ENCODE data around the gene KLHDC4. TPM values are rescaled to one million over a fixed set of nuclear protein-coding genes. Genes with fewer than 3 reads are reported as not detected.

Gene KLHDC4
- total and polyA plus RNA-seq, 8 donors = 15.5 to 82.1 (median 26.0) TPM

- TF ChIP-seq CTCF (IDR thresholded peaks at IDR 0.05) = no peak
- intact Hi-C loops (cut with DNase I) = no loop called here
- Histone ChIP-seq H3K27ac (no peak overlapping the region), H3K9me3 (no peaks in the 10 kb centered on the region), H3K4me1 (no peaks in the 10 kb centered on the region), H3K4me3 (no peak overlapping the region), H3K36me3 (no peaks in the 10 kb centered on the region), H3K27me3 (no peaks in the 10 kb centered on the region)
- DNase-seq (no peak), ATAC-seq (no peak), FAIRE-seq (no peak)
- 24 to 31% methylated on average over 14 of the region's 14 CpGs for WGBS, 2 donors
These were observed 107.1 kb downstream of the KLHDC4 start for GRCh38 chr16:87658564-87659225.

Other genes starting within 250 kb of the KLHDC4 start
- gene JPH3, start 163.5 kb downstream of the KLHDC4 start, total RNA-seq = under 1 TPM; 0.09 to 0.79 (median 0.21) TPM
- gene JPH3, start 163.5 kb downstream of the KLHDC4 start, polyA plus RNA-seq = 1 to 10 TPM in 1 of 2 donors, under 1 TPM in 1; 0.53 to 1.9 TPM
- gene SLC7A5, start 103.5 kb upstream of the KLHDC4 start, total RNA-seq = 10 to 100 TPM in 1 of 6 donors, 1 to 10 TPM in 5; 1.1 to 54.7 (median 3.5) TPM
- 1 to 10 TPM; 4.2 to 7.7 TPM for gene SLC7A5, start 103.5 kb upstream of the KLHDC4 start, polyA plus RNA-seq
- gene CA5A, start 170.5 kb upstream of the KLHDC4 start, total RNA-seq = not detected
- gene CA5A, start 170.5 kb upstream of the KLHDC4 start, polyA plus RNA-seq = under 1 TPM; under 0.01 TPM
- 10 to 100 TPM in 4 of 6 donors, 1 to 10 TPM in 2; 6.1 to 17.6 (median 12.8) TPM for gene BANP, start 185.4 kb upstream of the KLHDC4 start, total RNA-seq
- 10 to 100 TPM; 14.6 to 17.8 TPM for gene BANP, start 185.4 kb upstream of the KLHDC4 start, polyA plus RNA-seq